Mesothelial cell of epicardium (in vitro differentiated cells): ENCODE results near the gene DAP3. TPM values are rescaled to one million over a fixed set of nuclear protein-coding genes. Genes with fewer than 3 reads are reported as not detected.
A peak's percentile ranks its signal among the peaks of the same experiment; 100 is the strongest.
"Not testable (repeated sequence)": the region's sequence is repeated elsewhere in the genome, so short reads cannot be mapped to it uniquely, and the experiment has no call there.

Experiments used
- DNase-seq, 2 experiments: peaks; one replicate each; pipeline ENCODE4 v3.0.0; 2021; ENCODE audit warnings: low spot score in 2 of 2; ENCODE audit not compliant: unreplicated experiment in 2 of 2
- H3K27ac Mint-ChIP-seq: 2 replicates; pipeline ENCODE4 v1.8.0; 2021; ENCODE audit warnings: mixed read lengths
- H3K27me3 Mint-ChIP-seq: 2 replicates; pipeline ENCODE4 v1.8.0; 2021; ENCODE audit warnings: low read depth, mixed read lengths
- H3K36me3 Mint-ChIP-seq: 2 replicates; pipeline ENCODE4 v1.8.0; 2021; ENCODE audit warnings: mixed read lengths
- H3K4me1 Mint-ChIP-seq: 2 replicates; pipeline ENCODE4 v1.8.0; 2021; ENCODE audit warnings: mixed read lengths
- H3K4me3 Mint-ChIP-seq: 2 replicates; pipeline ENCODE4 v1.8.0; 2021; ENCODE audit warnings: mild to moderate bottlenecking, moderate library complexity, mixed read lengths
- H3K9me3 Mint-ChIP-seq: 2 replicates; pipeline ENCODE4 v1.8.0; 2021; ENCODE audit warnings: mixed read lengths
- total RNA-seq: library from RNA; stranded (reverse); gene quantifications from 3 replicates; pipeline ENCODE4 v1.2.1, GENCODE V29; 2021
- TF ChIP-seq, protein P1 (sequence below): fragments of 200-600 bp; sonication (generic); IDR thresholded peaks from one replicate; pipeline ENCODE4 v1.5.0; 2021; ENCODE audit warnings: antibody characterized with exemption; ENCODE audit not compliant: unreplicated experiment

Gene DAP3
- total RNA-seq, 1 donor from 2014 or later = 109 TPM

- no peaks in the 10 kb centered on the region for H3K27me3 Mint-ChIP-seq
- H3K36me3 Mint-ChIP-seq = peaks cover 65% of the 10 kb centered on the region
- TF ChIP-seq, protein P1, sequence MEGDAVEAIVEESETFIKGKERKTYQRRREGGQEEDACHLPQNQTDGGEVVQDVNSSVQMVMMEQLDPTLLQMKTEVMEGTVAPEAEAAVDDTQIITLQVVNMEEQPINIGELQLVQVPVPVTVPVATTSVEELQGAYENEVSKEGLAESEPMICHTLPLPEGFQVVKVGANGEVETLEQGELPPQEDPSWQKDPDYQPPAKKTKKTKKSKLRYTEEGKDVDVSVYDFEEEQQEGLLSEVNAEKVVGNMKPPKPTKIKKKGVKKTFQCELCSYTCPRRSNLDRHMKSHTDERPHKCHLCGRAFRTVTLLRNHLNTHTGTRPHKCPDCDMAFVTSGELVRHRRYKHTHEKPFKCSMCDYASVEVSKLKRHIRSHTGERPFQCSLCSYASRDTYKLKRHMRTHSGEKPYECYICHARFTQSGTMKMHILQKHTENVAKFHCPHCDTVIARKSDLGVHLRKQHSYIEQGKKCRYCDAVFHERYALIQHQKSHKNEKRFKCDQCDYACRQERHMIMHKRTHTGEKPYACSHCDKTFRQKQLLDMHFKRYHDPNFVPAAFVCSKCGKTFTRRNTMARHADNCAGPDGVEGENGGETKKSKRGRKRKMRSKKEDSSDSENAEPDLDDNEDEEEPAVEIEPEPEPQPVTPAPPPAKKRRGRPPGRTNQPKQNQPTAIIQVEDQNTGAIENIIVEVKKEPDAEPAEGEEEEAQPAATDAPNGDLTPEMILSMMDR = no peak
- H3K9me3 Mint-ChIP-seq = no peaks in the 10 kb centered on the region
- no peak for DNase-seq
- H3K27ac Mint-ChIP-seq = no peak overlapping the region
- H3K4me3 Mint-ChIP-seq = no peak overlapping the region
- no peaks in the 10 kb centered on the region for H3K4me1 Mint-ChIP-seq
These were observed 15.9 kb upstream of the DAP3 start for GRCh38 chr1:155673003-155673402.

DNA sequence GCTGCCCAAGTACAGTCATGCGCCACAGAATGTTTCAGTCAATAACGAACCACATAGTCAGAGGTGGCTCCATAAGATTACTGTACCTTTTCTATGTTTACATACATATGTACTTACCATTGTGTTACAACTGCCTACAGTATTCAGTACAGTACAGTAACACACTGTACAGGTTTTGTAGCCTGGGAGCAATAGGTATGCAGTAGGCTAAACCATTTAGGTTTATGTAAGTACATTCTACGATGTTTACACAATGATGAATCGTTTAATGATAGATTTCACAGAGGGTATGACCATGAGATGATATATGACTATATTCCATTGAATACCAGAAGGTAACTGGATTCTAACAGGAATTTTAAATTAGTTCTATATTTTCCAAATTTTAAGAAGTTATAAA lies 10.9 kb upstream of the DAP3 start:
- no peak overlapping the region for H3K27ac Mint-ChIP-seq
- peaks cover 50% of the 10 kb centered on the region for H3K36me3 Mint-ChIP-seq
- H3K27me3 Mint-ChIP-seq = no peaks in the 10 kb centered on the region
- no peaks in the 10 kb centered on the region for H3K4me1 Mint-ChIP-seq
- H3K9me3 Mint-ChIP-seq = no peaks in the 10 kb centered on the region
- TF ChIP-seq, protein P1 = no peak
- no peak for DNase-seq
- H3K4me3 Mint-ChIP-seq = no peak overlapping the region

GRCh38 chr1:155678992-155679391 lies 9.9 kb upstream of the DAP3 start:
- not testable (repeated sequence) for H3K4me3 Mint-ChIP-seq, H3K9me3 Mint-ChIP-seq, H3K27me3 Mint-ChIP-seq, H3K4me1 Mint-ChIP-seq, H3K27ac Mint-ChIP-seq, DNase-seq
- peaks cover 47% of the 10 kb centered on the region for H3K36me3 Mint-ChIP-seq

DNA sequence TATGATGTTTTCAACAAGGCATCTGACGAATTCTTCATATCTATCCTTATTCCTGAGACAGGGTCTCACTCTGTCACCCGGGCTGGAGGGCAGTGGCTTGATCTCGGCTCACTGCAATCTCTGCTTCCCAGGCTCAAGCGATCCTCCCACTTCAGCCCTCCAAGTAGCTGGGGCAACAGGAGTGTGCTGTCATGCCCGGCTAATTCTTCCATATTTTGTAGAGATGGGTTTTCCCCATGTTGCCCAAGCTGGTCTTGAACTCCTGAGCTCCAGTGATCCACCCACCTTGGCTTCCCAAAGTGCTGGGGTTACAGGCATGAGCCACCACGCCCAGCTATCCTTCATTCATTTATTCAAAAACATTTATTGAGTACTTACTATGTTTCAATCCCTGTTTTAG lies 8.4 kb upstream of the DAP3 start:
- TF ChIP-seq, protein P1 = no peak
- Mint-ChIP-seq H3K4me1 (peaks cover 5% of the 10 kb centered on the region), H3K4me3 (no peak overlapping the region), H3K27me3 (no peaks in the 10 kb centered on the region), H3K27ac (no peak overlapping the region), H3K36me3 (peaks cover 38% of the 10 kb centered on the region), H3K9me3 (no peaks in the 10 kb centered on the region)
- no peak for DNase-seq

- no peaks in the 10 kb centered on the region for H3K9me3 Mint-ChIP-seq
- peaks cover 29% of the 10 kb centered on the region for H3K36me3 Mint-ChIP-seq
- H3K4me3 Mint-ChIP-seq = no peak overlapping the region
- DNase-seq = no peak
- H3K27me3 Mint-ChIP-seq = no peaks in the 10 kb centered on the region
- H3K27ac Mint-ChIP-seq = no peak overlapping the region
- TF ChIP-seq, protein P1 = no peak
- peaks cover 14% of the 10 kb centered on the region for H3K4me1 Mint-ChIP-seq
These were observed 7.1 kb upstream of the DAP3 start for GRCh38 chr1:155681776-155682175.

- H3K4me3 Mint-ChIP-seq = peak overlapping the region; percentile 97
- peaks cover 32% of the 10 kb centered on the region for H3K4me1 Mint-ChIP-seq
- peak overlapping the region; percentile 98 for H3K27ac Mint-ChIP-seq
- peak in 1 of 2 experiments; percentile 72 for DNase-seq
- not testable (repeated sequence) for H3K27me3 Mint-ChIP-seq
- peaks cover 19% of the 10 kb centered on the region for H3K9me3 Mint-ChIP-seq
- H3K36me3 Mint-ChIP-seq = peaks cover 24% of the 10 kb centered on the region
These were observed 1.1 kb upstream of the DAP3 start for GRCh38 chr1:155687705-155688323.
